HFFc6 (cell line): ENCODE results near the gene CENPX. TPM values are rescaled to one million over a fixed set of nuclear protein-coding genes. Genes with fewer than 3 reads are reported as not detected.

Experiments used
- DNase-seq: peaks from one replicate; pipeline ENCODE4 v3.0.0-alpha.2; 2018
- H3K27ac Mint-ChIP-seq: 2 replicates; pipeline ENCODE4 v1.8.0; 2020; ENCODE audit warnings: mild to moderate bottlenecking, mixed read lengths
- H3K27me3 Mint-ChIP-seq: 2 replicates; pipeline ENCODE4 v1.8.0; 2021; ENCODE audit warnings: mild to moderate bottlenecking, moderate library complexity, mixed read lengths; ENCODE audit not compliant: insufficient read depth
- H3K36me3 Mint-ChIP-seq: 2 replicates; pipeline ENCODE4 v1.8.0; 2021; ENCODE audit warnings: low read depth, mixed read lengths
- H3K4me1 Mint-ChIP-seq: 2 replicates; pipeline ENCODE4 v1.8.0; 2020; ENCODE audit warnings: low read depth, mixed read lengths
- H3K4me3 Mint-ChIP-seq: 2 replicates; pipeline ENCODE4 v1.8.0; 2020; ENCODE audit warnings: mild to moderate bottlenecking, moderate library complexity, mixed read lengths
- H3K9me3 Mint-ChIP-seq: 2 replicates; pipeline ENCODE4 v1.8.0; 2020; ENCODE audit warnings: mild to moderate bottlenecking, mixed read lengths
- total RNA-seq, 6 experiments: library from RNA; stranded (reverse); fragmentation: NEBNext Ultra II Directional; extraction: Animal tissue kit (Norgen Biotek cat#: 25700); gene quantifications; 2 replicates in 1 of 6; 3 replicates in 5 of 6; pipeline ENCODE4 v1.2.3, GENCODE V29; 2021
- TF ChIP-seq, protein P1 (sequence below): fragments of 200-600 bp; sonication (generic); IDR thresholded peaks from 2 replicates; pipeline ENCODE4 v1.5.0; 2021; ENCODE audit warnings: antibody characterized with exemption, mild to moderate bottlenecking

The CENPX gene
- total RNA-seq, 6 experiments from 2014 or later, result 60.6 to 83.9 (median 73.3) TPM

DNA sequence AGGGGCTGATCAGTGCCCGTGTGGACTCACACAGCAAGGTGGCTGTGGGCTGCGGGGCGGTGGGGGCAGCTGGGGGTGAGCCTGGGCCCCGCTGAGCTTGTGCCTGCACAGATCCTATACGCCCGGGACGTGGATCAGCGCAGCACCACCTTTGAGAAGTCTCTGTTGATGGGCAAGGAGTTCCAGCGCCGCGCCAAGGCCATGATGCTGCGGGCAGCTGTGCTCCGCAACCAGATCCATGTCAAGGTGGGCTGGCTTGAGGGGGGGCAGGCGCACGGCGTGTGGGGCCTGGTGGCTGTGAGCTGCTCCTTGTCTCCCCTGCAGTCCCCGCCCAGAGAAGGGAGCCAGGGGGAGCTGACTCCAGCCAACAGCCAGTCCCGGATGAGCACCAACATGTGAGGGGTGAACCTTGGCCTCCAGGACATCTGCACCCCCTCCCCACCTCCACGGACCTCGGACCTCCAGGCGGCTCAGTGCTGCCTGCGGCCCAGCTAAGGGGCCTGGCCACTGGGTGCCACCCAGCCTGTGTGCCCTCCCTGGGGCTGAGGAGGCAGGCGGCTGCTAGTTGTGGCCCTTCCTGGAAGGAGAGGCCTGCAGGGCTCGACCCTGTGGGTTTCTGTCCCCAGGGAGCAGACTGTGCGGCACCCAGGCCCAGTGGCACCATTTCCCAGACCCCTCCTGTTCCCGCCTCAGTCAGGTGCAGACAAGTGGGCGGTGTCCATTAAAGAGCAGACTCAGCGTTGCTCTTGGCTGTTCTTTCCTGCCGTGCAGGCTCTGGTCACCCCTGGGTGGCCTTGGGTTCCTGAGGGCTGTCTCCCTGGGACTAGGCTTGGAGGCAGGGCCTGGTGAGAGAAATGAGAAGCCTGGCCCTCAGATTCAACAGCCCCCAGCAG lies 34.3 kb upstream of the CENPX start:
- H3K36me3 Mint-ChIP-seq, result peaks cover 4% of the 10 kb centered on the region; the same call in 1 of the 2 replicates
- no peak overlapping the region for H3K4me3 Mint-ChIP-seq
- H3K27ac Mint-ChIP-seq, result no peak overlapping the region
- TF ChIP-seq, protein P1, sequence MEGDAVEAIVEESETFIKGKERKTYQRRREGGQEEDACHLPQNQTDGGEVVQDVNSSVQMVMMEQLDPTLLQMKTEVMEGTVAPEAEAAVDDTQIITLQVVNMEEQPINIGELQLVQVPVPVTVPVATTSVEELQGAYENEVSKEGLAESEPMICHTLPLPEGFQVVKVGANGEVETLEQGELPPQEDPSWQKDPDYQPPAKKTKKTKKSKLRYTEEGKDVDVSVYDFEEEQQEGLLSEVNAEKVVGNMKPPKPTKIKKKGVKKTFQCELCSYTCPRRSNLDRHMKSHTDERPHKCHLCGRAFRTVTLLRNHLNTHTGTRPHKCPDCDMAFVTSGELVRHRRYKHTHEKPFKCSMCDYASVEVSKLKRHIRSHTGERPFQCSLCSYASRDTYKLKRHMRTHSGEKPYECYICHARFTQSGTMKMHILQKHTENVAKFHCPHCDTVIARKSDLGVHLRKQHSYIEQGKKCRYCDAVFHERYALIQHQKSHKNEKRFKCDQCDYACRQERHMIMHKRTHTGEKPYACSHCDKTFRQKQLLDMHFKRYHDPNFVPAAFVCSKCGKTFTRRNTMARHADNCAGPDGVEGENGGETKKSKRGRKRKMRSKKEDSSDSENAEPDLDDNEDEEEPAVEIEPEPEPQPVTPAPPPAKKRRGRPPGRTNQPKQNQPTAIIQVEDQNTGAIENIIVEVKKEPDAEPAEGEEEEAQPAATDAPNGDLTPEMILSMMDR, result no peak
- no peaks in the 10 kb centered on the region for H3K9me3 Mint-ChIP-seq
- peaks cover 5% of the 10 kb centered on the region; the same call in 1 of the 2 replicates for H3K27me3 Mint-ChIP-seq
- peaks cover 10% of the 10 kb centered on the region; the same call in 1 of the 2 replicates for H3K4me1 Mint-ChIP-seq
- no peak for DNase-seq

DNA sequence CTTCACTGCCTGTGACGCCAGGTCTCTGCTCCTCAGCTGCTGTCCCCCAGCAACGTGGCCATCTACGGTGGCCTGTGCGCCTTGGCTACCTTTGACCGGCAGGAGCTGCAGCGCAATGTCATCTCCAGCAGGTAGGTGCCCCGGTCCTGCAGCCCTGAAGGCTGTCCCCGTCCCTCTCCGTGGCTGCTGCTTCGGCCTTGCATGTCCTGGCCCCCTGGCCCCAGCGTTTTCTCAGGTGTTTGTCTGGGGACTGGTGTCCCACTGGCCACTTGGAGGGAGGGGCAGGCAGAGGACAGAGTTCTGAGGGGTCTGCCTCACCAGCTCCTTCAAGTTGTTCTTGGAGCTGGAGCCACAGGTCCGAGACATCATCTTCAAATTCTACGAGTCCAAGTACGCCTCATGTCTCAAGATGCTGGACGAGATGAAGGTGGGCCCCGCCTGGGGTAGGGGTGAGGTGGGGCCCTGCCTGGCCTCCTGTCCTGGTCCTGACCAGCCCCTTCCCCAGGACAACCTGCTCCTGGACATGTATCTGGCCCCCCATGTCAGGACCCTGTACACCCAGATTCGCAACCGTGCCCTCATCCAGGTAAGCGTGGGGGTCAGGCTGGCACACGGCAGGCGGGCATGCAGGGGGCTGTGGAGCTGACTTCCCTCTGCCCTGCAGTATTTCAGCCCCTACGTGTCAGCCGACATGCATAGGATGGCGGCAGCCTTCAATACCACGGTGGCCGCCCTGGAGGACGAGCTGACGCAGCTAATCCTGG lies 33.5 kb upstream of the CENPX start:
- no peak overlapping the region for H3K4me3 Mint-ChIP-seq

DNA sequence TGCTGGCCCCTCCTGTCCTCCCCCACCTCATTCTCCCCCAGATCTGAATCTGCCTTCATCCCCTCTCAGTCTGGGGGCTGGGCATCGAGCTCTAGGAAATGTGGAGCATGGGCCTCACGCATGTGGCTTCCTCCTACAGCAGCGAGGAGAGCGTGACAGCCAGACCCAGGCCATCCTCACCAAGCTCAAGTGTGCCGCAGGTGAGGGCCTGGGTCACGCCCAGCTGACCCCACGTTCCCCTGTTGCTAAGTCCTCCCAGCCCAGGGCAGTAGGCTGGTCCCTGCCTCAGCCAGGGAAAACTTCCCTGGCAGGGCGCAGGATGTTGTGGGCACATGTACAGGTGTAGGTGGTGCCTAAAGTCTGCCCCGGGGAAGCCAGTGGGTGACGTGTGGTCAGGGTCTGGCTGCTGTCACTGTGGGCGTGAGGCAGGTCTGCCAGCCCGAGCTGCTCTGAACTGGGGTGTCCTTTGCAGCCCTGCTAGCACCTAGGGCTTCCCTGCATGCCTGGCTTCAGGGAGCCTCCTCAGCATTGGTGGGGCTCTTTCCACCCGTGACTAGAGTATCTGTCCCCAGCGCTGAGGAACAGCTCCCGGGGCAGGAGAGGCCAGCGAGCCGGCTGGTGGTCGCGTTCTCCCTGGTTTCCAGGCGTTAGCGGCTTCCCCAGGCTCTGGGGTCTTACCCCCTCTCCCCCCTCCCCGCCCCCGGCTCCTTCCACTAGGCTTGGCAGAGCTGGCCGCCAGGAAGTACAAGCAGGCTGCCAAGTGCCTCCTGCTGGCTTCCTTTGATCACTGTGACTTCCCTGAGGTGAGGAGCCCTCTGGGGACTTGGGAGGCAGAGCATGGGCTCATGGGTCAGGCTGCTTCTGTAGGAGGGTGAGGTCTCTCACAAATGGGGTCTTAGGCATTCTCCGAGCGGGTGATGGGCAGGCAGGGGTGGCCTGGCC lies 32.6 kb upstream of the CENPX start:
- TF ChIP-seq, protein P1, result no peak
- peaks cover 10% of the 10 kb centered on the region; the same call in 1 of the 2 replicates for H3K4me1 Mint-ChIP-seq
- DNase-seq, result no peak
- peaks cover 3% of the 10 kb centered on the region; the same call in 1 of the 2 replicates for H3K27me3 Mint-ChIP-seq
- peak overlapping the region; percentile 18; the same call in 1 of the 2 replicates for H3K27ac Mint-ChIP-seq
- H3K9me3 Mint-ChIP-seq, result no peaks in the 10 kb centered on the region
- H3K36me3 Mint-ChIP-seq, result peaks cover 3% of the 10 kb centered on the region; the same call in 1 of the 2 replicates
- no peak overlapping the region for H3K4me3 Mint-ChIP-seq

More for the DNA sequence above, 33.5 kb upstream of the CENPX start:
- Mint-ChIP-seq H3K27ac (no peak overlapping the region), H3K36me3 (peaks cover 4% of the 10 kb centered on the region; the same call in 1 of the 2 replicates), H3K4me1 (peaks cover 10% of the 10 kb centered on the region; the same call in 1 of the 2 replicates), H3K27me3 (peaks cover 5% of the 10 kb centered on the region; the same call in 1 of the 2 replicates), H3K9me3 (no peaks in the 10 kb centered on the region)
- no peak for DNase-seq
- TF ChIP-seq, protein P1, result no peak

DNA sequence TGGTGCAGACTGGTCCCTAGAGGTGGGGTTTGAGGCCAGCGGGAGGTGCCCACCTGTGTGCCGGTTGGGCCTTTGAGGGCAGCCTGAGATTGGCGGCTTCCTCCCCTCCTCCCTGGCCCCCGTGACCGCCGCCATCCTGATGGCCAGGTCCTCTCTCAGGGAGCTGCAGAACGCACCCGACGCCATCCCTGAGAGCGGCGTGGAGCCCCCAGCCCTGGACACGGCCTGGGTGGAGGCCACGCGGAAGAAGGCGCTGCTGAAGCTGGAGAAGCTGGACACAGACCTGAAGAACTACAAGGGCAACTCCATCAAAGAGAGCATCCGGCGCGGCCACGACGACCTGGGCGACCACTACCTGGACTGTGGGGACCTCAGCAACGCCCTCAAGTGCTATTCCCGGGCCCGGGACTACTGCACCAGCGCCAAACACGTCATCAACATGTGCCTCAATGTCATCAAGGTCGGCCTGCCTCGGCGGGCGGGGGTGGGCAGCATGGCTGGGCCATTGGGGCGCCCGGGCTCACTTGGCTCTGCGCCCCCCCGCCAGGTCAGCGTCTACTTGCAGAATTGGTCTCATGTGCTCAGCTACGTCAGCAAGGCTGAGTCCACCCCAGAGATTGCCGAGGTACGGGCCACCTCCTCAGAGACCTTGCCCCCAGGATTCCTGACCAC lies 31.8 kb upstream of the CENPX start:
- no peak for DNase-seq
- Mint-ChIP-seq H3K4me1 (peaks cover 10% of the 10 kb centered on the region; the same call in 1 of the 2 replicates), H3K4me3 (no peak overlapping the region), H3K9me3 (no peaks in the 10 kb centered on the region), H3K36me3 (no peaks in the 10 kb centered on the region), H3K27me3 (no peaks in the 10 kb centered on the region), H3K27ac (0 out of 2 replicates have a peak overlapping the region, but pooled peaks have one; percentile 18)
- TF ChIP-seq, protein P1, result no peak
